Parathyroid adenoma (tissue), 2 donors: ENCODE data around the gene SLC24A4.
A peak's percentile ranks its signal among the peaks of the same experiment; 100 is the strongest.

Source experiments
- H2AFZ ChIP-seq: fragments of 300-600 bp; sonication (generic); one replicate; pipeline ENCODE4 v1.7.0; 2017; ENCODE audit warnings: antibody characterized with exemption, mild to moderate bottlenecking
- H3K27ac ChIP-seq: fragments of 300-600 bp; sonication (generic); one replicate; pipeline ENCODE4 v1.7.0; 2017
- H3K27me3 ChIP-seq: fragments of 300-600 bp; sonication (generic); one replicate; pipeline ENCODE4 v1.7.0; 2017; ENCODE audit warnings: low read length; ENCODE audit not compliant: control insufficient read depth, insufficient read depth
- H3K36me3 ChIP-seq: fragments of 300-600 bp; sonication (generic); one replicate; pipeline ENCODE4 v1.7.0; 2017; ENCODE audit warnings: low read length; ENCODE audit not compliant: control insufficient read depth, insufficient read depth
- H3K4me1 ChIP-seq: fragments of 300-600 bp; sonication (generic); one replicate; pipeline ENCODE4 v1.7.0; 2017; ENCODE audit warnings: control low read depth
- H3K4me2 ChIP-seq: fragments of 300-600 bp; sonication (generic); one replicate; pipeline ENCODE4 v1.7.0; 2017; ENCODE audit warnings: low read length
- H3K4me3 ChIP-seq: fragments of 300-600 bp; sonication (generic); one replicate; pipeline ENCODE4 v1.7.0; 2017; ENCODE audit warnings: low read depth, low read length
- H3K79me2 ChIP-seq: fragments of 300-600 bp; sonication (generic); one replicate; pipeline ENCODE4 v1.7.0; 2017; ENCODE audit warnings: control low read depth
- H3K9ac ChIP-seq: fragments of 300-600 bp; sonication (generic); one replicate; pipeline ENCODE4 v1.7.0; 2017; ENCODE audit warnings: mild to moderate bottlenecking
- H3K9me3 ChIP-seq: fragments of 300-600 bp; sonication (generic); one replicate; pipeline ENCODE4 v1.7.0; 2017; ENCODE audit warnings: low read length; ENCODE audit not compliant: control insufficient read depth
- TF ChIP-seq, protein P1 (sequence below): fragments of 300-600 bp; sonication (generic); IDR thresholded peaks from one replicate; pipeline ENCODE4 v1.7.0; 2017; ENCODE audit warnings: antibody characterized with exemption, mild to moderate bottlenecking
- donor health status: primary hyperparathyroidism.

The SLC24A4 gene

DNA sequence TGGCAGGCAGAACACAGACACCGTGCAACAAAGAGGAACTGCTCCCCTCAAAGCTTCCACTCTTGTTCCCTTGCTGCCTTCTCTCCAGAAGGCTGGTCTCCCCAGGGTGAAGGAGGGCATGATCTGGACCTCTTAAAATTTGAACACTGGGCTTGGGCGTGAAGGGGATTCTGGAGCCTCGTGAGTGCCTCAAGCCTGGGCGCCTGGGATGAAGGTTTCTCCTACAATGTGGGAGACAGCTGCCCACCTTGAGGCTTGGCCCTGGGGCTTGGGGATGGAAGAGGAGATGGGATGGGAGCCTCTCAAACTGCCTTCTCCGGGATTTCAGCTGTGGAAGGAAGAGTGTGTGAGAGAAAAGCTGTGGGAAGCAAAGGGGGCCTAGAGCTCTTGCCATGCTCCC is 182.9 kb downstream of the SLC24A4 start:
- Histone ChIP-seq H3K79me2 (no peaks in the 10 kb centered on the region), H3K9ac (no peak overlapping the region), H3K4me3 (no peak overlapping the region), H3K36me3 (no peaks in the 10 kb centered on the region), H3K4me2 (no peak overlapping the region), H2AFZ (no peak overlapping the region), H3K27me3 (no peaks in the 10 kb centered on the region), H3K4me1 (peaks cover 14% of the 10 kb centered on the region), H3K9me3 (no peaks in the 10 kb centered on the region), H3K27ac (no peak overlapping the region)
- TF ChIP-seq, protein P1, sequence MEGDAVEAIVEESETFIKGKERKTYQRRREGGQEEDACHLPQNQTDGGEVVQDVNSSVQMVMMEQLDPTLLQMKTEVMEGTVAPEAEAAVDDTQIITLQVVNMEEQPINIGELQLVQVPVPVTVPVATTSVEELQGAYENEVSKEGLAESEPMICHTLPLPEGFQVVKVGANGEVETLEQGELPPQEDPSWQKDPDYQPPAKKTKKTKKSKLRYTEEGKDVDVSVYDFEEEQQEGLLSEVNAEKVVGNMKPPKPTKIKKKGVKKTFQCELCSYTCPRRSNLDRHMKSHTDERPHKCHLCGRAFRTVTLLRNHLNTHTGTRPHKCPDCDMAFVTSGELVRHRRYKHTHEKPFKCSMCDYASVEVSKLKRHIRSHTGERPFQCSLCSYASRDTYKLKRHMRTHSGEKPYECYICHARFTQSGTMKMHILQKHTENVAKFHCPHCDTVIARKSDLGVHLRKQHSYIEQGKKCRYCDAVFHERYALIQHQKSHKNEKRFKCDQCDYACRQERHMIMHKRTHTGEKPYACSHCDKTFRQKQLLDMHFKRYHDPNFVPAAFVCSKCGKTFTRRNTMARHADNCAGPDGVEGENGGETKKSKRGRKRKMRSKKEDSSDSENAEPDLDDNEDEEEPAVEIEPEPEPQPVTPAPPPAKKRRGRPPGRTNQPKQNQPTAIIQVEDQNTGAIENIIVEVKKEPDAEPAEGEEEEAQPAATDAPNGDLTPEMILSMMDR: no peak

DNA sequence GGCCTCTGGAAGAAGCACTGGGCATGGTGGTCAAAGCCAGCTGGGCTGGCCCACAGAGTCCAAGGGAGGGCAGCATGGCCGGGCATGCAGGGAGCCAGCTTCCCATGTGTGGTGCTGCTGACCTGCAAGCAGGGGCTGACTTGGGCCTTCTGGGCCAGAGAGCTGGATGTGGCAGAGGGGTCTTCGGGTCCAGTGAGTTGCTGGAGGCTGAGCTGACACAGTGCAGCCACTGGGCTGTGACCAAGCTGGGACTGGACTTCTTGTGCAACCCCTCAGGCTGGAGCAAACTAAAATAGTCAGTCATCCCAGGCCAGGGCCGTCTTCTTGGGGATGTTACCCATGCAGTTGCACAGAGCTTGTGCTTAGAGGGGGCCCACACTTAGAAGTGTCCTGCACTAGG is 183.3 kb downstream of the SLC24A4 start:
- H3K27me3 ChIP-seq: no peaks in the 10 kb centered on the region
- no peak overlapping the region for H3K4me3 ChIP-seq
- no peaks in the 10 kb centered on the region for H3K79me2 ChIP-seq
- no peak overlapping the region for H2AFZ ChIP-seq
- H3K36me3 ChIP-seq: no peaks in the 10 kb centered on the region
- H3K9me3 ChIP-seq: no peaks in the 10 kb centered on the region
- H3K4me2 ChIP-seq: no peak overlapping the region
- H3K4me1 ChIP-seq: peaks cover 14% of the 10 kb centered on the region
- TF ChIP-seq, protein P1: no peak
- no peak overlapping the region for H3K9ac ChIP-seq
- no peak overlapping the region for H3K27ac ChIP-seq

DNA sequence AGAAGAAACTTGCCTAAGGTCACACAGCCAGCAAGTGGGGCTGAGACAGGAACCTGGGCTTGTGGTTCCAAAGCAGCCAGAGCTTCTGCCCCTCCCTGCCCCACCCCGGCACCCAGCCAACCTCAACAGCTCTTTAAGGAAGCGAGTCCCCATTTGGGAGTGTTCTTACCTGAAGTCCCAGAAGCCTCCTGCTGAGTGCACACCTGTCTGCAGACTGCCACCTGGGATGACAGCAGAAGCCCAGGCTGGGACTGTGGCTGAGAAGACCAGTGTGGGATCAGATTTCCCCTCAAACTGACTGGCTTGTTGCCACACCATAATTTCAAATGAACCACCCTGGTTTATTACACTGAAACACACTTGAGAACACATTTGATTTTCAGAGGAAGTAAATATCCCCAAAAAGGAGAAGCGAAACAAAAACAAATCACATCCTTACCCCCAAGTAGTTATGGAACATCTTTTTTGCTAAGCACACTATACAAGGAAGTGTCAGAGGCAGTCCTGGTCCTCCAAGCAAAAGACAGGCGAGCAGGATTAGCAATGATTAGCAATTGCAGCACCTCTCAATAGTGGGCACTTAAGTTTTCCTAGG is 184.3 kb downstream of the SLC24A4 start:
- Histone ChIP-seq H3K9ac (no peak overlapping the region), H3K36me3 (no peaks in the 10 kb centered on the region), H3K4me2 (no peak overlapping the region), H3K27ac (no peak overlapping the region), H3K4me1 (peaks cover 14% of the 10 kb centered on the region), H3K79me2 (no peaks in the 10 kb centered on the region), H3K27me3 (no peaks in the 10 kb centered on the region), H3K4me3 (no peak overlapping the region), H2AFZ (no peak overlapping the region), H3K9me3 (no peaks in the 10 kb centered on the region)
- TF ChIP-seq, protein P1: no peak

DNA sequence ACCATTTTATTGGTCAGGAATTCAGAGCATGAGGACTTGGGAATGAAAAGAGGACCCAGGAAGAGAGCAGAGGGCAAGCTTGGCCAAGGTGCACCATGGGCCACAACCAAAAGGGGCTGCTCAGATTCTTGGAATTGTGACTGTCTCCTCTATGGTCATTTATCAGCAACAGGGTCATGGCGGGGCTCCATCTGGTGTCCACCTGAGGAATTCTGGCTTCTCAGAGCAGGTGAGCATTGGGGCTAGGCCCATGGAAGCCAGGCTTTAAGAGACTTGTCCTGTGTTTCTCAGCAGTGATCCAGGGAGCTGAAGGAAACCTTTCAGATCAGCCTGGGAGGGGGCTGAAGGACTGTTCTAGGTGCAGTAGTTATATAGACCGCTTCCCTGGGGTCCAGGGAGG is 188.0 kb downstream of the SLC24A4 start:
- Histone ChIP-seq H3K27me3 (no peaks in the 10 kb centered on the region), H3K27ac (no peak overlapping the region), H3K4me1 (no peaks in the 10 kb centered on the region), H2AFZ (no peak overlapping the region), H3K36me3 (no peaks in the 10 kb centered on the region), H3K4me2 (no peak overlapping the region), H3K4me3 (no peak overlapping the region), H3K9ac (no peak overlapping the region), H3K9me3 (no peaks in the 10 kb centered on the region), H3K79me2 (peaks cover 7% of the 10 kb centered on the region)
- TF ChIP-seq, protein P1: peak; percentile 37
